Measurements from ENCODE around the gene GPBAR1.
"Not testable (repeated sequence)": the region's sequence is repeated elsewhere in the genome, so short reads cannot be mapped to it uniquely, and the experiment has no call there.

The GPBAR1 gene

DNA sequence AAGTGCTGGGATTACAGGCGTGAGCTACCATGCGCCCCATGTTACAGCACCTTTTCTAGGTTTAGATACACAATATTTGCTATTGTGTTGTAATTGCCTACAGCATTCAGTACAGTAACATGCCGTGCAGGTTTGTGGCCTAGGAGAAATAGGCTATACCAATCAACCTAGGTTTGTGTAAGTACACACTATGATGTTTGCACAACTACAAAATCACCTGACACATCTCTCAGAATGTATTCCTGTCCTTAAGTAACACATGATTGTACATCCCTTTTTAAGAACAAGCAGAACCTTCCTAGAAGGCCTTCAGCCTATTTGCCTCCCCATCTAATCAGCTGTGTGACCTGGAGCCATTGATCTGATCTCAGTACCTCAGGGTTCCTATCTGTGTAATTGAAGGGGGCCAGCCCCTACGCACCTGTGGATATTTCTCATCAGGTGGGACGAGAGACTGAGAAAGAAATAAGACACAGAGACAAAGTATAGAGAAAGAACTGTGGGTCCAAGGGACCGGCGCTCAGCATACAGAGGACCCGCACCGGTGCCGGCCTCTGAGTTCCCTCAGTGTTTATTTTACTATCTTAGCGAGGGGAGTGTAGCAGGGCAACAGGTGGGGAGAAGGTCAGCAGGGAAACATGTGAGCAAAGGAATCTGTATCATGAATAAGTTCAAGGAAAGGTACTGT is 50.2 kb downstream of the GPBAR1 start:
- no peak for DNase-seq (ENCODE audit: low read depth in 2 of 2)

DNA sequence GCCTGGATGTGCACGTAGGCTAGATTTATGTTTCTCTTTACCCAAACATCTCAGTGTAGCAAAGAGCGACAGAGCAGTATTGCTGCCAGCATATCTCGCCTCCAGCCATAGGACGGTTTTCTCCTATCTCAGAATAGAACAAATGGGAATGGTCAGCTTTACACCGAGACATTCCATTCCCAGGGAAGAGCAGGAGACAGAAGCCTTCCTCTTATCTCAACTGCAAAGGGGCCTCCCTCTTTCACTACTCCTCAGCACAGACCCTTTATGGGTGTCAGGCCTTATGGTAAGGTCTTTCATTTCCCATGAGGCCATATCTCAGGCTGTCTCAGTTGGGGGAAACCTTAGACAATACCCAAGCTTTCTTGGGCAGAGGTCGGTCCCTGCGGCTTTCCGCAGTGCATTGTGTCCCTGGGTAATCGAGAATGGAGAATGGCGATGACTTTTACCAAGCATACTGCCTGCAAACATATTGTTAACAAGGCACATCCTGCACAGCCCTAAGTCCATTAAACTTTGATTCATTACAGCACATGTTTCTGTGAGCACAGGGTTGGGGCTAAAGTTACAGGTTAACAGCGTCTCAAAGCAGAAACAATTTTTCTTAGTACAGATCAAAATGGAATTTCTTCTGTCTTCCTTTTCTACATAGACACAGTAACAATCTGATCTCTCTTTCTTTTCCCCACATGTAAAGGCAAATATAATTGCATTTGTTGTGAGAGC is 50.9 kb downstream of the GPBAR1 start:
- not testable (repeated sequence) for DNase-seq (ENCODE audit: low read depth in 2 of 2)

DNA sequence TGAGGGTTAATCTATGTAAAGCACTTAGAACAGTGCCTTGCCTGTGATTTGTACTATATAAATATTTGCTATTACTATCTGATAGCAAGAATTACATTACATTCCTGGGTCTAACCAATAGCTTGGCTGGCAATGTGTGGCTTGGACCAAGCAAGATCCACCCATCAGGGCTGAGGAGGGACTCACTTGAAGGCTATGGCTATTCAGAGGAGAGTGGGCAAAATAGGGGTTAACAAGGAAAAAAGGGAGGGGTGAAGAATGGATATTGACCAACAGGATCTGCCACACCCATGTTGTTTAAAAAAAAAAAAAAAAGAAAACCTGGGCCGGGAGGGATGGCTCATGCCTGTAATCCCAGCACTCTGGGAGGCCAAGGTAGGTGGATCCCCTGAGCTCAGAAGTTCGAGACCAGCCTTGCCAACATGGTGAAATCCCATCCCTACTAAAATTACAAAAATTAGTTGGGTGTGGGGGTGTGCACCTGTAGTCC is 51.5 kb downstream of the GPBAR1 start:
- DNase-seq (ENCODE audit: low read depth in 2 of 2) = no peak

DNA sequence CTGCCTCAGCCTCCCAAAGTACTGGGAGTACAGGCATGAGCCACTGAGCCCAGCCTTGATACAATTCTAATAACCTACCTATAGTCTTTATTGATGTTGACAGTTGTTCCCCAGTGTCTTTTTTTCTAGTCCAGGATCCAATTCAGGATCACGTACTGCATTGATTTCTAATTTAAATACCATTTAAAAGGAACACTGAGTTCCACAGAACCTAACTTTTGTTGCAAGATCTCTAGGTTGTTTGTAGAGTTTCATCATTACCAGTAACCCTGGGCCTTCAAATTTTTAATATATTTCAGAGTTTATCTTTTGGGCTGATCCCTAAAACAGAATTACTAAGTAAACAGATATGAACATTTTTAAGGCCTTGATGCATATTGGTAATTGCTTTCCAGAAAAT is 52.5 kb downstream of the GPBAR1 start:
- no peak for DNase-seq (ENCODE audit: low read depth in 2 of 2)

All from stimulated activated CD8-positive, alpha-beta memory T cell treated with anti-CD3 and anti-CD28 coated beads, Interleukin-2, amount 100 ng/mL, for 1 hour (primary cell).